A673 (cell line): ENCODE results near the gene NDRG4. TPM values are rescaled to one million over a fixed set of nuclear protein-coding genes. Genes with fewer than 3 reads are reported as not detected.

ENCODE experiments used
- BruUV-seq: library from RNA; stranded (reverse); fragments of 400-500 nt; replicated peaks from 2 replicates; lab custom pipeline; 2021; lab: Mats Ljungman, UMichigan
- CTCF ChIA-PET: fragments of 300-600 bp; sonication (Branson Sonifier 250); formaldehyde crosslinking; loops from one replicate; lab custom pipeline; 2022; ENCODE audit warnings: antibody characterized with exemption; lab: Charles Lee
- POLR2A ChIA-PET: fragments of 300-600 bp; sonication (Branson Sonifier 250); formaldehyde crosslinking; loops from one replicate; lab custom pipeline; 2022; ENCODE audit warnings: antibody characterized with exemption; ENCODE audit not compliant: low non-redundant PET; lab: Charles Lee
- DNase-seq: peaks from one replicate; pipeline ENCODE4 v3.0.0-alpha.2; 2015; ENCODE audit warnings: low spot score
- H3K27ac ChIP-seq: fragments of 200-600 bp; sonication (generic); 2 replicates; pipeline ENCODE4 v1.5.1; 2016; ENCODE audit warnings: mixed run types, low read depth, mild to moderate bottlenecking, mixed read lengths, antibody characterized with exemption, low read length; ENCODE audit not compliant: poor library complexity, severe bottlenecking
- H3K27me3 ChIP-seq: fragments of 200-600 bp; sonication (generic); replicated peaks from 2 replicates; pipeline ENCODE4 v1.6.1; 2017; ENCODE audit warnings: mixed run types, low read depth, mild to moderate bottlenecking, mixed read lengths, antibody characterized with exemption, low read length; ENCODE audit not compliant: insufficient read depth, poor library complexity
- H3K36me3 ChIP-seq: fragments of 200-600 bp; sonication (generic); 2 replicates; pipeline ENCODE4 v1.6.1; 2016; ENCODE audit warnings: mixed run types, mild to moderate bottlenecking, mixed read lengths, antibody characterized with exemption, low read length; ENCODE audit not compliant: insufficient read depth, poor library complexity, severe bottlenecking
- H3K4me1 ChIP-seq: fragments of 200-600 bp; sonication (generic); 2 replicates; pipeline ENCODE4 v1.6.1; 2017; ENCODE audit warnings: mixed run types, mild to moderate bottlenecking, mixed read lengths, antibody characterized with exemption, low read length; ENCODE audit not compliant: insufficient read depth, poor library complexity, severe bottlenecking
- H3K4me3 ChIP-seq: fragments of 200-600 bp; sonication (generic); 2 replicates; pipeline ENCODE4 v1.5.1; 2016; ENCODE audit warnings: low read depth, mixed run types, mild to moderate bottlenecking, mixed read lengths, low read length; ENCODE audit not compliant: poor library complexity, severe bottlenecking
- H3K9me3 ChIP-seq: fragments of 200-600 bp; sonication (generic); 2 replicates; pipeline ENCODE4 v1.6.1; 2016; ENCODE audit warnings: mixed run types, low read depth, mild to moderate bottlenecking, mixed read lengths, antibody characterized with exemption, low read length; ENCODE audit not compliant: poor library complexity, severe bottlenecking
- EZH2 ChIP-seq: fragments of 200-600 bp; sonication (generic); IDR thresholded peaks from 2 replicates; pipeline ENCODE4 v1.6.1; 2017; ENCODE audit warnings: borderline replicate concordance, low read depth, mild to moderate bottlenecking, mixed read lengths, antibody characterized with exemption, low read length; ENCODE audit not compliant: poor library complexity, severe bottlenecking
- intact Hi-C: fragments of 100-400 bp; cut with micrococcal nuclease; formaldehyde crosslinking; loops from one replicate; pipeline ENCODE4 v1.10.0; 2022; ENCODE audit not compliant: unreplicated experiment
- total RNA-seq: library from RNA; stranded (reverse); gene quantifications from 2 replicates; pipeline ENCODE4 v1.2.3, GENCODE V29; 2021
- TF ChIP-seq, protein P1 (sequence below): fragments of 300-800, 200-600 bp; sonication (generic); conservative IDR thresholded peaks from 2 replicates; pipeline ENCODE4 v1.5.1; 2017; ENCODE audit warnings: low read depth, mild to moderate bottlenecking, antibody characterized with exemption, low read length, moderate library complexity, mixed read lengths

NDRG4 gene
- total RNA-seq, 1 experiment from 2014 or later = 0.28 TPM

DNA sequence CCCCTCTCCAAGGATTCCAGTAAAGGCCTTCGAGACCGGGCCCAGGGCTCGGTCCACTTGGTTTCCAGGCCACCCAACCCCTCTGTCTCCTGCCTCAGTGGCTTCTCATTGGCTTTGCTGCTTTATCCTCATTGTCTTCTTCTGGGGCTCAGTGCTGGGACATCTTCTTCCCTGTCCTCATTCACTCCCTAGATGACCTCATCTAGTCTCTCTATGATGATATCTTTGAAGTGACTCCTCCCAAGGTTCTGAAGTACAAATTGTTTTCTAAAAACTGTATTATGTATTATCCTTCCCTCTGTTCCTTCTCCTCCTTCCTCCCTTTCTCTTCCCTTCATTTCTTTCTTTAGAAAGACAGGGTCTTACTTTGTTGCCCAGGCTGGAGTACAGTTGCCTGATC, 27.1 kb upstream of the NDRG4 start:
- no peaks in the 10 kb centered on the region for H3K4me1 ChIP-seq
- no TSS peak for BruUV-seq
- ChIA-PET POLR2A (no interaction called here), CTCF (no interaction called here)
- no peak overlapping the region for H3K27ac ChIP-seq
- H3K9me3 ChIP-seq = no peaks in the 10 kb centered on the region
- H3K4me3 ChIP-seq = no peak overlapping the region
- TF ChIP-seq, protein P1, sequence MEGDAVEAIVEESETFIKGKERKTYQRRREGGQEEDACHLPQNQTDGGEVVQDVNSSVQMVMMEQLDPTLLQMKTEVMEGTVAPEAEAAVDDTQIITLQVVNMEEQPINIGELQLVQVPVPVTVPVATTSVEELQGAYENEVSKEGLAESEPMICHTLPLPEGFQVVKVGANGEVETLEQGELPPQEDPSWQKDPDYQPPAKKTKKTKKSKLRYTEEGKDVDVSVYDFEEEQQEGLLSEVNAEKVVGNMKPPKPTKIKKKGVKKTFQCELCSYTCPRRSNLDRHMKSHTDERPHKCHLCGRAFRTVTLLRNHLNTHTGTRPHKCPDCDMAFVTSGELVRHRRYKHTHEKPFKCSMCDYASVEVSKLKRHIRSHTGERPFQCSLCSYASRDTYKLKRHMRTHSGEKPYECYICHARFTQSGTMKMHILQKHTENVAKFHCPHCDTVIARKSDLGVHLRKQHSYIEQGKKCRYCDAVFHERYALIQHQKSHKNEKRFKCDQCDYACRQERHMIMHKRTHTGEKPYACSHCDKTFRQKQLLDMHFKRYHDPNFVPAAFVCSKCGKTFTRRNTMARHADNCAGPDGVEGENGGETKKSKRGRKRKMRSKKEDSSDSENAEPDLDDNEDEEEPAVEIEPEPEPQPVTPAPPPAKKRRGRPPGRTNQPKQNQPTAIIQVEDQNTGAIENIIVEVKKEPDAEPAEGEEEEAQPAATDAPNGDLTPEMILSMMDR = no peak
- TF ChIP-seq EZH2 = no peak
- H3K36me3 ChIP-seq = no peaks in the 10 kb centered on the region
- intact Hi-C loops = no loop called here
- no peaks in the 10 kb centered on the region for H3K27me3 ChIP-seq
- no peak for DNase-seq

DNA sequence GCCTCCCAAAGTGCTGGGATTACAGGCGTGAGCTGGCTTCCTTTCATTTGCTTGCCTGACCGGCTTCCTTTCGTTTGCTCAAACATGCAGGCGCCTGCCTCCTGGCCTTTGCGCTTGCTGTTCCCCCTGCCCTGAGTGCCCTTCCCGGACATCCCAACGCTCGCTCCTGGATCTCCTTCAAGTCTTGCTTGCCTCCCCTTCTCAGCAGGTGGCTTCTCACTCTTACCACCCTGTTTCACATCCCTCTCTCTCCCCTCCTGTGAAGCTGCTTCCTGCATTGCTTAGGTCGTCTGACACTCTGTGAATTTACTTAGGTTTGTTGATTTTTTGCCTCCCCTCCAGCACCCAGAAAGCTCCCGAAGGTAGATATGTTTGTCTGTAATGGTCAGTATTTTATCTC, 25.6 kb upstream of the NDRG4 start:
- Histone ChIP-seq H3K4me3 (no peak overlapping the region), H3K27me3 (peaks cover 2% of the 10 kb centered on the region), H3K36me3 (no peaks in the 10 kb centered on the region), H3K9me3 (no peaks in the 10 kb centered on the region), H3K4me1 (no peaks in the 10 kb centered on the region), H3K27ac (no peak overlapping the region)
- CTCF ChIA-PET = no interaction called here
- POLR2A ChIA-PET = no interaction called here
- no peak for DNase-seq
- intact Hi-C loops = no loop called here
- no TSS peak for BruUV-seq
- TF ChIP-seq, protein P1 = no peak
- no peak for TF ChIP-seq EZH2

DNA sequence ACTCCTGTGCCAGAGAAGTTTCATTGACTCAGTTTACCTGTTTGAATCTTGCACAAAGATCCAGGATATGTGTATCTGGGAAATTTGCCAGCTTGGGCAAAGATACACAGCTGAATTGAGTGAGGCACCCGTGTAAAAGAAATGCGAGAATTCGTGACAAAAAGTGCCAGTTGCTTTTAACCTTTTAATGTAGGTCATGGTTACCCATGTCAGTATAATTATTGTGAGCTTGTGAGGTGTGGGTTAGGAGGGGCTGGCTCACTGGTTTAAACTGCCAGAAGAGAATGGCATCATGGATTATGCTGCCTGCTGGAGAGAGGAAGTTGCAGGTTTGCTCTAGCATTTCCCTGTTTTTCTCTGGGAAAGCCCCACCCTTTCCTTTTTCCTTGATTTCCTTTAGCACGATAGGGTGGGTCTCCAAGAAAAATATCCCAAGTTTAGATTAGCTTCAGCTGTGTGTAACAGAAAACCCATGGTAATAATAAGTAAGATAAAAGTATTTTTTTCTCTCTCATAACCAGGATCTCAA, 24.8 kb upstream of the NDRG4 start:
- CTCF ChIA-PET = no interaction called here
- no peak overlapping the region for H3K27ac ChIP-seq
- intact Hi-C loops = no loop called here
- no peak for TF ChIP-seq EZH2
- TF ChIP-seq, protein P1 = no peak
- no peak overlapping the region for H3K4me3 ChIP-seq
- H3K27me3 ChIP-seq = peaks cover 5% of the 10 kb centered on the region
- no peaks in the 10 kb centered on the region for H3K4me1 ChIP-seq
- no peaks in the 10 kb centered on the region for H3K9me3 ChIP-seq
- POLR2A ChIA-PET = interaction anchor here (0.6 kb wide), 1 partner anchor 24 kb away, joined by 3 read pairs; no protein-coding TSS in a partner anchor
- no peaks in the 10 kb centered on the region for H3K36me3 ChIP-seq
- no peak for DNase-seq
- BruUV-seq = no TSS peak
